Epidermal melanocyte (primary cell): ENCODE results near the gene ALS2.
"Not testable (repeated sequence)": the region's sequence is repeated elsewhere in the genome, so short reads cannot be mapped to it uniquely, and the experiment has no call there.

Source experiments
- DNase-seq: peaks from one replicate; pipeline ENCODE4 v3.0.0; 2011; ENCODE audit warnings: low spot score; ENCODE audit not compliant: insufficient read length

The ALS2 gene

DNA sequence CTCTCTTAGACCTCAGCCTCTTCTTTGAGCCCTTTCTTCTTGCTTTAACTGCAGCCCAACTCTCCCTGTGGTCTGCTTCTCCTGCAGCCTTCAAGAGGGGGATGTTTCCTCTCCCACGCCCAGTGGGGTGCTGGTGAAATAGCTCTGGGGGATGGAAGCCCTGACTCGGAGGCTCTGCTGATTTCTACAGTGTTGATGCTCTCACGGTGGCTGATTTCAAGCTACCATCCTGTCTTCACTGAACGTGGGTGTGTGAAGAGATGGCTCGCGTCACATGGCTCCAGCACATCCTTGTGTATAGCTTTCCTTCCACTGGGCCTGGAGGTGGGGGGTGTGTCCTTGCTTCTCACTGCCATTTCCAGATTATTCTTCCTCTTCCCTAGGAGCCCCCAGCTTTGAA is 102.3 kb downstream of the ALS2 start:
- DNase-seq = no peak

DNA sequence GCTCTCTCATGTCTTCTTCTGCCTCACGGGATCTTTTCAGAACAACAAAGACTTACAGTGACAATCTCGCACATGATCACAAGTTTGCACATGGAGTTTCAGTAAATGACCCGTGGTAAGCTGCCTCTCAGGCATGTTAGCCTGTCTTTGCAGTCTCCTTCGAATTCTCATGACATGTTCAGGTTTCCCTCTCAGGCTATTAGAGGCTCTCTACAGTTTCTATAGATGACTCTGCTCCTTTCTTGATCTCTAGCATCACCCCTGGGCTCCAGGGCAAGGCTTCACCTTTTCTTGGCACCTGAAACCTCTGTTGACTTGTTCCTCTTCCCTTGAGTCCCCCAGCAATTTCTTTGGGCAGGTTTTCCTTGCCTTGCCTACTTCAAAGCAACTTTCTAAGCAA is 105.3 kb downstream of the ALS2 start:
- DNase-seq = no peak

DNA sequence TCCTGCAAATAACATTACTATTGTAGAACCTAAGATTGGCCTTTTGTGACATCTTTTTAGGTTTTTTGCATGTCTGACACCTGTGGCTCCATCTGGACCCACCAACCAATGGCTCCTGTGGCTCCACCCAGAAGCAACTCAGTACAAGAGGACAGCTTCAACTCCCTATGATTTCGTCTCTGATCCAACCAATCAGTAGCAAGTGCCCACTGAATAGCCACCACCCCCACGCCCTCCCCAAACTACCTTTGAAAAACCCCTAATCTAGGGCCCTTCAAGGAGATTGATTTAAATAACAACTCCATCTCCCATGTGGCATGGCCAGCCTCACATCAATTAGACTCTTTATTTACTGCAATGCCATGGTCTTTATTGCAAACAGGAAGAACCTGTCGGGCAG is 105.9 kb downstream of the ALS2 start:
- DNase-seq = no peak

DNA sequence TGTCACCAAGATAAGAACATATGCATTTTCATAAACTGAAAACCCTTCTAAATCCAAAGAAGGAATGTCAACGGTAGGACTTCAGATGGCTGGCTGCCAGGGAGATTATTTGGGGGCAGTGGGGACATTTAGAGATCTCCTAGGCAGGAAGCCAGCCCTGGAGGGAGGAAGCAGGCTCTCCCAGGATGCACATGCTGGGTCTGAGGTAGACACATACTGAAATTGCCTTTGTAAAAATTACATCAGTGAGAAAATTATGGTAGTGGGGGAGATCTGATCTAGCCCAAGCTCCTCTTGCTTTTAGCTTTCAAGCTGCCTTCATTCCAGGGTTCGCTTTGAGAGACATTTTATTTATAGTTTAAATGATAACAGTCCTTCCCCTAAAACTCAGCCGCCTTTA is 106.4 kb downstream of the ALS2 start:
- DNase-seq = no peak

DNA sequence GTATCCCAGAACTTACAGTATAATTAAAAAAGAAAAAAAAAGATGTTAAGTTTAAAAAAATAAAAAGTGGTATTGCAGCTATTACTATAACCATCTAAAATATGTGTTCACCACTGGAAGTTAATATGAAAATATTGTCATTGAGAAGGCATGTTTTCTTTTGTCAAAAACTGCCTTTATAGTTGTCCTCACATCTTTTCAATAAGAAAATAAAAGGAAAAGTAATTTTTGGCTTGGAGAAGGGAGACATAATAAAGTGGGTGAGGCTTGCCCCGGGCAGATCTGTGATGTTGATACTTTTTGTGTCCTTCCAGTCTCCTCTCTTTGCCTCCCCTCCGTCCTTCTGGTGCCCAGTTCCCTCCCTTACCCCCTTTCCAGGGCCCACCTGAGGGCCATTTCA is 107.2 kb downstream of the ALS2 start:
- no peak for DNase-seq

DNA sequence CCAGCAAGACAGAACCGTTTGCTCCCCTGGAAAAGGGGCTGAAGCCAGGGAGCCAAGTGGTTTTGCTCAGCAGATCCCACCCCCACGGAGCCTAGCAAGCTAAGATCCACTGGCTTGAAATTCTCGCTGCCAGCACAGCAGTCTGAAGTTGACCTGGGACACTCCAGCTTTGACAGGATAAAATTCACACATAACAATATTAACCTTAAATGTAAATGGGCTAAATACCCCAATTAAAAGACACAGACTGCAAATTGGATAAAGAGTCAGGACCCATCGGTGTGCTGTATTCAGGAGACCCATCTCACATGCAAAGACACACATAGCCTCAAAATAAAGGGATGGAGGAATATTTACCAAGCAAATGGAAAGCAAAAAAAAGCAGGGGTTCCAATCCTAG is 109.5 kb downstream of the ALS2 start:
- DNase-seq = not testable (repeated sequence)

DNA sequence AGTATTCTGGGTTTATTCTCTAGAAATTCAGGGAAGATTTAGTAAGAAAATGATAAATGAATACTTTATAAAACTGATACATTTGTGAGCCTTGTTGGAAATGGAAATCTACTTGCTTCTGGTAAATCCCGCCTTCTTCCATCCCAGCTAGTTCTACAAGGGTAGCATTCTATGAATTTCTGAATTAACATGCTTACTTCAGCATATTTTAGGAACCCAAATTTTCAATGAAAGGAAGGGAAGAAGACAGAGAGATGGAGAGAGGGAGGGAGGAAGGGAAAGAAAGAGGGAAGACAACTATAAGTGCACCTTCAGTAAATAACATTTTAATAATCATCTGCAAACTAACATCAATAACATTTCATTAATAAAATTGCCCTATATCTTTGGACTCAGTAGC is 110.9 kb downstream of the ALS2 start:
- no peak for DNase-seq

DNA sequence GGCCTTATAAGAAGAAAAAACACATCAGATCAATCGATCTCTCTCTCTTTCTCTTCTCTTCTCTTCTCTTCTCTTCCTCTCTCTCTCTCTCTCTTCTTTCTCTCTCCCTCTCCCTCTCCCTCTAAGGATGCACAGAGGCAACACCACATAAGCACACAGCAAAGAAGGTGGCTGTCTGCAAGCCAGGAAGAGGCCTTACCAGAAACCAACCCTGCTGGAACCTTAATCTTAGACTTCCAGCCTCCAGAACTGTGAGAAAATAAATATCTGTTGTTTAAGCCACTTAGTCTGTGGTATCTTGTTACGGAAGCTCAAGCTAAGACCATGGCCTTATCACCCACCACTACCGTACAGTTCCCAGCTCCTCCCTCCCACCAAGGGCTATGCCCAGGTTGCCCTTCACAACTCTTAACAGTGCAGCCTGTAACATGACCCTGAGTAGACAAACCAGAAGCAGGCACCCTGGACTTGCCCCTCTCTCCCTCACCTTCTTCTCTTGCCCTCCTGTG is 112.3 kb downstream of the ALS2 start:
- DNase-seq = no peak

DNA sequence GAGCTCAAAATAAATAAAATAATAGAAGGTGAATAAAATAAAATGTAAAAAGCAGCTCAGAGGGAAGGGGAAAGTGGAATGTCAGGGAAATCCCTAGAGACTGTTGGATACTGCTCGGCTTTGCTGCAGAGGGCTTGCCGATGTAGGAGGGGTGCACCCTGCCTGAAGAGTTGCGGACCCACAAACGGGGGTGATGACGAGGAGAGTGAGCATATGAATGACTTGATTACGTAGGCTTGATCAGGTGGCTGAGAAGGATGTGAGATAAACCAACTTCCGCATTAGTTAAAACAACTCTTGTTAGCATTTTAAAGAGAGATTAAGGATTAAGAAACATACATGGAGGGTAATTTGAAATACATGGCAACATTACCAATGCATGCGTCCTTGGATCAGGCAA is 116.4 kb downstream of the ALS2 start:
- no peak for DNase-seq

DNA sequence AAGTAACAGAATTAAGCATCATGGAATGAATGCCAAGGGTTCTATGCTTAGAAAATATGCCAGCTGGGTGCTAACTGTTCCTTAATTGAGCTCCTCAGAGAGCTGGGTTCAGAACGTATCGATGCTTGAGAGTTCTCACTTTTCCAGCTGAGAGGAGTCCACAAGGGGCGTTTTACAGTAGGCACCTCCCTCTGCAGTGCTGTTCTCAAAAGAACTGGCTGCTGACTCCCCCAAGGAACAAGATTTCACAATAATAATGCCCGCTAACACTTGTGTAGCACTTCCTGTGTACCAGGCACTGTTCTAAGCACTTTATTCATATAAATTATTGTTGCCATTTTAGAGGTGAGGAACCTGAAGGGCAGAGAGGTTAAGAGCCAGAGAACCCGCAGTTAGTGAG is 119.4 kb downstream of the ALS2 start:
- no peak for DNase-seq

DNA sequence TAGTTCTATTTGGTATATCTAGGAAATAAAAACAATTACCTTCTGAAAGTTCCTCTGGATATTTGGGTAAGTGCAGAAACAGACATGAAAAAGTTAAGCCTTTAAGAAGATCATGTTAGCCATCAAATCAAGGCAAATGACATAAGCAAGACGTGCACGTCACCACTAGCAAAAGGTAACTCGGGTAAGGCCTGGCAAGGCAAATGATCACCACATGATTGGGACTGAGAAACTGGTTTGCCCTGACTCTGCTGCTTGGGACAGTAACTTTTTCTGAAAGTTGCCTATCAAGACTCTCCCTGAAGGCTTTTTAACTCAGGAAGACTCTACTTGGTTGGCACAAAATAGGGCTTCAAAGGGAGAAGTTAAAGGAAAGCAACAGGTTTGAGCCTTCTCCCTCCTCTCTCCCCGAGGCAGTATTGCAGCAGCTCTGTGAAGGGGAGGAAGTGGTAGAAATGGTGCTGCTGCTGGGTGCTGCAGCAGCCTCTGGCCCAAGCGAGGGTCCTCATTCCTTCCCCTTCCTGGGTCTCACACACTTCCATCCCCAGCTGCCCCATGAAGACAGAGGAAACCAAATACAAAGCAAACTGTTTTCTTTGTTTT is 120.3 kb downstream of the ALS2 start:
- no peak for DNase-seq

DNA sequence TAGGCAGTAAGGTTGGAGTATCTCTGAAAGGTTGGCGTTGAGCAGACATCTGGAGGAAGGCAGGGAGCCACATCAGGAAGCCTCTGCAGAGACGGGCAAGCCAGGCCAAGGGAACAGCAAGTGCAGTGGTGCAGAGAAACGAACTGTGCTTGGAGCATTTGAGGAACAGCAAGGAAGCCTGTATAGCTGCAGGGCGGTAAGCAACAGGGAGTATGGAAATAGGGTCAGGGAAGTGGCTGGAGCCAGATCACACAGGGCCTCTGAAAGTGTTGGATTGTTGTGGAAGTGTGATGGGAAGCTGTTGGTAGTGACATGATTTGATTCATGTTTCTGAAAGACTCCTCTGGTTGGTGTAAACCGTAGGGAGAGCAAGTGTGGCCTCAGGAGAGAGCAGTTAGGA is 124.0 kb downstream of the ALS2 start:
- DNase-seq = no peak

DNA sequence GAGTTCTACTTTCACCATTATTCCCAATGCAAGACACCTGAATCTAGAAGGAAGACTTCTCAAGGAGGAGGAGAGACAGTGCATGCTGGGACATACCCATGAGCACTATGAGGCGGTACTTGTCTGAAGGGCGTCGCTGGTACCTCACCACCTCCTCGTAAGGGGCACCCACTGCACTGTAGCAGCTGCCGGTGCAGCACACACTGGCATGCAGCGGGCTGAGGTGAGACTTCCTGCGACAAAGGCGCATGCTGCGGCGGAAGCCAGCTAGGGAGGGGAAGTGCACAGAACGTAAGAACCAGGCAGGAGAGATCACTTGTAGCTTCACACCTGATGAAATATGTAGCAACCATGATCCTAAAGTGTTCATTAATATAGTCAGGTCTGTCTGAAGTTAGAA is 124.6 kb downstream of the ALS2 start:
- DNase-seq = no peak

DNA sequence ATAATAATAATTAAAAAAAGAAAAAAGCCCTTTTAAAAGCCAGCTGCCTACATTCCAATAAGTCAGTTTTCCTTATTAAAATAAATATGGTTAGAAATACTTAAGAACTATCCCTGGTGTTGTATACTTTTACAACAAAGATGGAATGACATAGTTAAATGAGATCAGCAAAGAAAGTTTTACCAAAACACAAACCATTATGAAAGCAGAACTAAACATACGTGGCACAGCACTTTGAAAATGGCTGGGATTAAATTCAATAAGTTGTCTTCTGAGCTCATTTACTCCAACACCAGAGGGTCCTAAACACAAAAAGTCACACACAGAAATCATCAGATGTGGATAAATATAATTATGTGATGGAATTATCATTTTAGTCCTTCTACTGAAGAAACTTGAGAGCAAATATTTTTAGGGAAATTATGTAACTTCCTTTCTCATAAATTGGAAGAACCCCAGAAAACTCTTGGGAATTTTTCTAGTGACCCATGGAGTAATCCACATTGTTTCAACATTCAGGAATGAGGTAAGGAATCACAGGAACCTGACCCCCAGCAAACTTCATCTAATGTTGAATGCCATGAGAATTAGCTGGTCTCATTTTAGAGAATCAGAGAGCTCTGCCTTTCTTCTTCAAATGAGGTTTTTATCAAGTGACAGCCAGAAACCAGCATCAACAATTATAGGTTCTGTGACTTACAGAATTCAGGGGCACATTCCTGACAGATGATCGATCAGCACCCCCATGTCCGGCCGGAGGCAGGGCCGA is 125.9 kb downstream of the ALS2 start:
- DNase-seq = no peak

DNA sequence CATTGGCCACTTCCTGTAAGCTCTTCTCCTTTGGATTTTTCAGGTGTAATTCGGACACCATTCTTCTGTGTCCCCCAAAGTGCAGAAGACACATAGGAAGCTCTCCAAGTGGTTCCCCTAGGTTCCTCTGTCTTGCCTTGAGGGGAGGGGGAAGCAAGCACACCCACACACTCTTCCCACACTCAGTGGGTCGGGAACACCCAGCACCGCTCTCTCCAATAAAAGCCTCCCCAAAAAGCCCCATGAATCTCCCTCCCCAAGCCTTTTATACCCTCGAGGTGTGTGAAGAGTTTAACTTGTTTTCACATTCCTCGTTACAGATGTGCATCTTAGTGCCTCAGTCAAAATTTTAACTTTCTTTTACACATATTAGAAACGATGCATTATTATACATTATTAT is 127.5 kb downstream of the ALS2 start:
- no peak for DNase-seq
